Caki2 (cell line): ENCODE results near the gene FHOD3. TPM values are rescaled to one million over a fixed set of nuclear protein-coding genes. Genes with fewer than 3 reads are reported as not detected.

Experiments
- DNase-seq: peaks from one replicate; pipeline ENCODE4 v3.0.0-alpha.2; 2015; ENCODE audit warnings: low read depth
- in situ Hi-C: cut with HindIII; loops from 2 replicates; pipeline ENCODE4 v1.10.0; 2016; ENCODE audit warnings: low sequenced_read_pairs, low pct_unique_long_range_greater_than_20kb, mixed read lengths
- total RNA-seq: library from RNA; depleted of rRNA; stranded (reverse); fragments of >200 nt; shearing (Covaris generic); gene quantifications from 2 replicates; pipeline ENCODE4 v1.2.3, GENCODE V29; 2014; ENCODE audit warnings: low replicate concordance

Gene FHOD3
- total RNA-seq, 1 experiment from 2014 or later: 15.0 TPM

- DNase-seq: no peak
- in situ Hi-C loops: no loop called here
These were observed 92.5 kb downstream of the FHOD3 start for GRCh38 chr18:36389811-36390581.

GRCh38 chr18:36391426-36392145 is 94.1 kb downstream of the FHOD3 start:
- in situ Hi-C loops: no loop called here
- no peak for DNase-seq

DNA sequence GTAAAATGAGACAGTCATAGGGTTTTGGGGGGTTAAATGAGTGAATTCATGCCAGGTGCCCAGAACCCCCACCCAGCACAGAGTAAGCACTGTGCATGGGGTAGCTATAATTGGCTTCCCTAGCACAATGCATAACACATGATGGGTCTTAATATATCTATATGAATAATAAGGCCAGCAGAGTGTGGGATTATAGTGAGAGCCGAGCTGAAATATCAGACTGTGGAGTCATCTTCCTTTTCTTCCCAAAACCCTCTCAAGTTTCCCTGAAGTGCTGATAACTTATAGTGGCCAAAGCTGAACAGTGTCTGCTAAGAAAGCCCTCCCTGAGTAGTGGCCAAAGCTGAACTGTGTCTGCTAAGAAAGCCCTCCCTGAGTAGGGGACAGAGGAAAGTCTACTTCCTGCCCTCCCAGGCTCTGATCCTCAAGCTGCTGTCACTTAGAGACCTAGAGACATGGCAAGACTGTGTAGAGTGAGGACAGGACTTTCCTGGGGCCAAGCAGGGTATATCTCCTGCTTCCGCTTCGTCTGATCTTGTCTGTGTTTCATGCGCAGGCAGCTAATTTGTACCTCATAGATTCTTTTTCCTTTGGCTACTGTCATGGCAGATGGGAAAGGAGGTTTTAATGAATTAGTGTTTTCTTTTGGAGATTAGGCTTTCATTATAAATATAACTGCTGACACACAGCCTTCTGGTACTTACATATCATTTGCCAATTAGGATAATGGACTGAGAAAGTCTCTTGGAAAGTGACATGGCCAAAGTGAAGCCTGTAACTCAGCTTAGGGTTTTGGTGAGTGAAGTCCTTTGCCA is 94.9 kb downstream of the FHOD3 start:
- DNase-seq: no peak
- in situ Hi-C loops: no loop called here

DNA sequence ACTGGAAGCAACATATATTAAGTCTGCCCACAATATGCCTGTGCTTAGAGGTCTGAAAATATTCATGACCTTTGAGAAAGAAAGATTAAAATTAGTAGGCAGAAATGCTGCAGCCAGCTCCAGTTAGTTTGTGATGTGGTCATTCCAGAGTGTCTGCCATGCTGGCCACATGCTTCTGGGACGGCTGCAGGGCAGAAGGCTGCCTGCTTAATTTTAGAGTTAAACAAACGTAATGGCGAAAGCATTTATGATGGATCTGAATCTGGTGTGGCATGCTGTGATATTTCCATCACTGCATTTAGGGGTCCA is 95.4 kb downstream of the FHOD3 start:
- in situ Hi-C loops: no loop called here
- DNase-seq: no peak

DNA sequence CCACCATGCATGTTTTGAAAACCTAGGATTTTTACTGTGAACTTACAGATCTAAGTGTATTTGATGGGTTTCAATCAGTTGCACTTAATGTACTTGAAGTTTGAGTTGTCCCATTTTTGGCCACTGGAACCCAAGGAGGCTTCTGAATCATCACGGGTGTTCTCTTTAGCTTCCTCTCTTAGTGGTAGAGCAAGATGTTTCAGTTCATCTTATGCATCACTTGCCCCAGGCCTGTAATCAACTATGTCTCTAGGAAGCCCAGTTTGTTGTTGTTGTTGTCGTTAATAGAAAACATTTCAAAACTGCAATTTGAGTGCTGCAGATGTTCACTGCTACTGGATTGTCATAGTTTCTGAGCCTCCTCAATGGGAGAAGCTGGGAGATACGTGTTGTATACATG is 97.0 kb downstream of the FHOD3 start:
- in situ Hi-C loops: no loop called here
- DNase-seq: no peak

GRCh38 chr18:36396190-36396589 is 98.7 kb downstream of the FHOD3 start:
- DNase-seq: peak; percentile 3

GRCh38 chr18:36397033-36397432 is 99.5 kb downstream of the FHOD3 start:
- in situ Hi-C loops: no loop called here
- DNase-seq: no peak

More at GRCh38 chr18:36396190-36396589, 98.7 kb downstream of the FHOD3 start:
- in situ Hi-C loops: no loop called here

- no peak for DNase-seq
- in situ Hi-C loops: no loop called here
These were observed 100.9 kb downstream of the FHOD3 start for GRCh38 chr18:36398419-36398818.

- no peak for DNase-seq
- in situ Hi-C loops: no loop called here
These were observed 101.5 kb downstream of the FHOD3 start for GRCh38 chr18:36399055-36399454.

GRCh38 chr18:36401462-36401861 is 103.9 kb downstream of the FHOD3 start:
- in situ Hi-C loops: no loop called here
- no peak for DNase-seq

DNA sequence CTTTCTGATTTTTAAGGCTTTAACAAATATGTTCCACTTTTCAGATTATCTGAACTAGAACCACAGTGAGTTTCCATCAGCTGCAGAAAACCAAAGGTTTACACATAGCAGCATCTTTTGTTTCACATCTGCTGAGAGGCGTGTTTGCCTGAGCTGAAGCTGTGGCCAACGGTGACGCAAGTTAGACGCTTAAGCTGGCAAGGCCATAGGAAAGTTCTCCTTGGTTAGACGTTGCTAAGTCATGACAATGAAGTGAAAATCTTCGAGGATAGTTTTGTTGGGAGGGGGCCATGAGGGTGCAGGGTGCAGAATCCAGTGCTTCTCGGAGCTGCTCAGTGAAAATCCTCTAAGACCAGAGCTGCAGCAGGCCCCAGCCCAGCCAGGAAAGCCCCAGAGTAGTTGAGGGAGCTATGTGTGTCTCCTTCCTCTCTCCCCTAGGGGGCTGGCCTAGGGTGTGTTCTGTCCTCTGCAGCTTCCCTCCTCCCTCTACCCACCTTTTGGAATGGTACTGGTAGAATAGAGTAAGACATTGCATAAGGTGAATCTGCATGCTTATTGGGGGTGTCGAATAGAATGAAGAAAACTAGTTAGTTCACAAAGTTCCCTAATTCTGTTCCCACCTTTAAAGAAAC is 105.4 kb downstream of the FHOD3 start:
- in situ Hi-C loops: no loop called here
- DNase-seq: no peak

- DNase-seq: no peak
- in situ Hi-C loops: no loop called here
These were observed 106.6 kb downstream of the FHOD3 start for GRCh38 chr18:36403896-36404820.

GRCh38 chr18:36405611-36406010 is 108.1 kb downstream of the FHOD3 start:
- DNase-seq: no peak
- in situ Hi-C loops: no loop called here

- no peak for DNase-seq
- in situ Hi-C loops: no loop called here
These were observed 109.3 kb downstream of the FHOD3 start for GRCh38 chr18:36406805-36407204.

DNA sequence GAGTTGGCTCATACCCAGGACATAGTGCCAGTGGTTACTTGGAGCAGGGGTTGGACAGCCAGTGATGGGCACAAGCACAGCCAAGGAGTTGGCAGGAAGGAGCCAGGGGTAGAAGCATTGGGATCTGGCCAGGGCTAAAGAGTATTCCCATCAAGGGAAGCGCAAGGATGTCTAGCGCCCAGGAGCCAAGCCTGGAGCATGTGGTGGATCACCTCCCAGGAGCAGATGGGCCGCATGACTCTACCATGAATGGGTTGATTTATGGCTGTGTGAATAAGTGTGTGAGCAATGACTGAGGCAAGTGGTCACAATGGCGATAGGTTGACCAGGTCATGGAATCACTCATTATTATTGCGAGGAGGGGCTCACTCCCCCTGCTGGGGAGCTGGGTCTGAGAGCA is 111.1 kb downstream of the FHOD3 start:
- DNase-seq: no peak
- in situ Hi-C loops: no loop called here

DNA sequence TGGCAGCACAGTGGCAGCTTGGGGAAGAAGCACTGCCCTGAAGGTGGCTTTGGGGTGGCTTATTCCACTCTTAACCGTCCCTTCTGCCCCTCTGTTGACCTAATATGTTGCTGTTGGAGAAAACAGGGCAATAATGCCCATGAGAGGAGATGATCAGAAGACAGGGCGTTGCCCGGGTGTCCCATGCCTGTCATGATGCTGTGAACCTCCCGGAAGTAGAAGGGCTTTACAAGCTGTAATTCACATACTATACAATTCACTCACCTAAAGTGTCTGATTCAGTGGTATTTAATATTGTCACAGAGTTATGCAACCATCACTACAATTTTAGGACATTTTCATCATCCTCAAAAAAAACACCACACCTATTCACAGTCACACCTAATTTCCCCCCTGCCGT is 112.3 kb downstream of the FHOD3 start:
- DNase-seq: no peak
- in situ Hi-C loops: no loop called here

DNA sequence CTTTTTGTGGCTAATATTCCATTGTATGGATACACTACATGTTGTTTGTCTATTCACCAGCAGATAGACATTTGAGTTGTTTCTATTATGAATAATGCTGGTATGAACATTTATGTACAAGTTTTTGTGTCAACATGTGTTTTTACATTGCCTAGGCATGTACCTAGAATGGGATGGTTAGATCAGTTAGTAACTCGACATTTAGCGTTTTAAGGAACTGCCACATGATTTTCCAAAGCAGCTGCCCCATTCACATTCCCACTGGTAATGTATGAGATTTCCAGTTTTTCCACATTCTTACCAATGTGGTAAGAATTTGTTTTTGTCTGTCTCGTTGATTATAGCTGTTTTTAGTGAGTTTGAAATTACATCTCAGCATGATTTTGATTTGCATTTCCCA is 112.8 kb downstream of the FHOD3 start:
- no peak for DNase-seq
- in situ Hi-C loops: no loop called here

DNA sequence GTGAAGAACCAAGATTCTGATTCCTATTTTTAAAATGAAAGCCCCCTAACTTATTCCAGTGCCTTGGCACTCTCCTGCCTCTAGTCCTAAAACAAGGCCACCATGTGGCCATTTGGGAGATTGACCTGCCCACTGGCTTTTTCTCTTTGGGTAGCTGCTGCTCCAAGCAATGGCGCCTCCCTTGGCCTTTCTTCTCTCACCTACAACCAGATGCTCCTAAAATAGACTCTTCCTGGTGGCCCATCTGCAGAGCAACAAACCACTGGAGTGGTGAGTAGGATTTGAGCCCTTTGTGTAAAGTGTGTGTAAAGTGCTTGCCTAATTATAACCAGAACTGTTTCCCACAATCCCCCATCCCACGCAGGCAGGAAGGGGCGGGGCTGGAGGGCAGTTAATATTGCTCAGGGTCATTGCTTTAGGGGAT is 114.2 kb downstream of the FHOD3 start:
- DNase-seq: peak; percentile 27
- in situ Hi-C loops: no loop called here
